Cardiac muscle cell (in vitro differentiated cells and primary cell): ENCODE data around the gene CCDC97. TPM values are rescaled to one million over a fixed set of nuclear protein-coding genes. Genes with fewer than 3 reads are reported as not detected.

Experiments
- DNase-seq, 2 donors: peaks; one replicate each; pipeline versions ENCODE4 v3.0.0 to v3.0.0-alpha.2; 2010 to 2017; ENCODE audit warnings: low read depth in 1 of 2, low spot score in 1 of 2
- H3K27ac ChIP-seq: fragments of 200-600 bp; sonication (generic); 2 replicates; pipeline ENCODE4 v1.5.1; 2016
- H3K27me3 ChIP-seq: fragments of 200-600 bp; sonication (generic); 2 replicates; pipeline ENCODE4 v1.6.0; 2016; ENCODE audit warnings: control low read depth
- H3K36me3 ChIP-seq: fragments of 200-600 bp; sonication (generic); 2 replicates; pipeline ENCODE4 v1.5.1; 2016; ENCODE audit warnings: control low read depth
- H3K4me1 ChIP-seq: fragments of 200-600 bp; sonication (generic); 2 replicates; pipeline ENCODE4 v1.8.1; 2017; ENCODE audit warnings: low read depth, mild to moderate bottlenecking, mixed run types
- H3K4me3 ChIP-seq: fragments of 200-600 bp; sonication (generic); 2 replicates; pipeline ENCODE4 v1.5.1; 2016; ENCODE audit warnings: mild to moderate bottlenecking
- H3K9me3 ChIP-seq: fragments of 200-600 bp; sonication (generic); 2 replicates; pipeline ENCODE4 v1.5.1; 2017; ENCODE audit warnings: low read depth, mild to moderate bottlenecking, control low read depth
- polyA plus RNA-seq: library from polyadenylated mRNA; unstranded; fragments of >200 nt; fragmentation: Nextera tagmentation; extraction: Ambion mirVana; gene quantifications from 2 replicates; pipeline ENCODE4 v1.2.1, GENCODE V29; 2016
- total RNA-seq: library from RNA; depleted of rRNA; stranded (reverse); fragments of >200 nt; gene quantifications from 2 replicates; pipeline ENCODE4 v1.2.3, GENCODE V29; 2016
- TF ChIP-seq, protein P1 (sequence below): IDR thresholded peaks from 2 replicates; pipeline ENCODE4 v1.5.1; 2012; ENCODE audit warnings: low read depth, mild to moderate bottlenecking, low read length

CCDC97 gene
- total and polyA plus RNA-seq, 2 experiments from 2014 or later = 24.6 to 29.7 TPM

DNA sequence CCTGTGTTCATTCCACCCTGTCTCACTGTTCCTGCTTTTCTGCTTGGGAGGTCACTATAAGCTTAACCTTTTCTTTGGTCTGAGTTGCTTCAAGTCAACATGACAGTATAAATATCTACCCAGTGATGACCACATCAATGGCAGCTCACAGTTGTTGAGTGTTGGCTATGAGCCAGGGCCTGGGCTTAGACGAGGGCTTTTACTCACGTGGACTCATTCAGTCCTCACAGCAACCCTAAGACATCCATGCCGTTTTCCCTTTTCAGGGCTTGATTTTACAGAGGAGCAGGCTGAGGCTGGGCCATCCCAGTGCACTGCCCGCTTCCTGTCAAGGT is 10.2 kb upstream of the CCDC97 start:
- TF ChIP-seq, protein P1, sequence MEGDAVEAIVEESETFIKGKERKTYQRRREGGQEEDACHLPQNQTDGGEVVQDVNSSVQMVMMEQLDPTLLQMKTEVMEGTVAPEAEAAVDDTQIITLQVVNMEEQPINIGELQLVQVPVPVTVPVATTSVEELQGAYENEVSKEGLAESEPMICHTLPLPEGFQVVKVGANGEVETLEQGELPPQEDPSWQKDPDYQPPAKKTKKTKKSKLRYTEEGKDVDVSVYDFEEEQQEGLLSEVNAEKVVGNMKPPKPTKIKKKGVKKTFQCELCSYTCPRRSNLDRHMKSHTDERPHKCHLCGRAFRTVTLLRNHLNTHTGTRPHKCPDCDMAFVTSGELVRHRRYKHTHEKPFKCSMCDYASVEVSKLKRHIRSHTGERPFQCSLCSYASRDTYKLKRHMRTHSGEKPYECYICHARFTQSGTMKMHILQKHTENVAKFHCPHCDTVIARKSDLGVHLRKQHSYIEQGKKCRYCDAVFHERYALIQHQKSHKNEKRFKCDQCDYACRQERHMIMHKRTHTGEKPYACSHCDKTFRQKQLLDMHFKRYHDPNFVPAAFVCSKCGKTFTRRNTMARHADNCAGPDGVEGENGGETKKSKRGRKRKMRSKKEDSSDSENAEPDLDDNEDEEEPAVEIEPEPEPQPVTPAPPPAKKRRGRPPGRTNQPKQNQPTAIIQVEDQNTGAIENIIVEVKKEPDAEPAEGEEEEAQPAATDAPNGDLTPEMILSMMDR = no peak
- Histone ChIP-seq H3K27ac (peak overlapping the region; percentile 93), H3K36me3 (peaks cover 46% of the 10 kb centered on the region), H3K27me3 (no peaks in the 10 kb centered on the region), H3K4me3 (no peak overlapping the region), H3K4me1 (peaks cover 57% of the 10 kb centered on the region), H3K9me3 (no peaks in the 10 kb centered on the region)
- DNase-seq = peak; percentile 78 to 90

DNA sequence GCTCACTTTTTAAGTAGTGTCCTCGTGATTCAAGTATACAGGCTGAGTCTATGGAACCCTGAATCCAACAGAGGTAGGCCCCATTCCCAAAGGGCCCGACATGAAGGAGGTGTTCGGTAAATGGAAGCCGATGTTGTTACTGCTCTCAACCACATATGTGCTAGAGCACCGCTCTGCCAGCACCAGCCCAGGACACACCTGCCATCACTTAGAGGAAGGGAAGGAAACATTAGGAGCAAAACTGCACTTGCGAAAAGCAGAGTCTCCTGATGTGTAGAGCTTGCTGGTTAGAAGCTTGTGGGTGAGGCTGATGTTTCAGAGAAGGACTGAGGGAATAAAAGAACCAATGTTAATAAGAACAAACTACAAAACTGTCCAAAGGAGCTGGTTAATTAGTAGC is 9.4 kb upstream of the CCDC97 start:
- Histone ChIP-seq H3K27me3 (no peaks in the 10 kb centered on the region), H3K9me3 (no peaks in the 10 kb centered on the region), H3K27ac (peak overlapping the region; percentile 93), H3K4me3 (no peak overlapping the region), H3K36me3 (peaks cover 49% of the 10 kb centered on the region), H3K4me1 (peaks cover 48% of the 10 kb centered on the region)
- TF ChIP-seq, protein P1 = no peak
- DNase-seq = no peak

DNA sequence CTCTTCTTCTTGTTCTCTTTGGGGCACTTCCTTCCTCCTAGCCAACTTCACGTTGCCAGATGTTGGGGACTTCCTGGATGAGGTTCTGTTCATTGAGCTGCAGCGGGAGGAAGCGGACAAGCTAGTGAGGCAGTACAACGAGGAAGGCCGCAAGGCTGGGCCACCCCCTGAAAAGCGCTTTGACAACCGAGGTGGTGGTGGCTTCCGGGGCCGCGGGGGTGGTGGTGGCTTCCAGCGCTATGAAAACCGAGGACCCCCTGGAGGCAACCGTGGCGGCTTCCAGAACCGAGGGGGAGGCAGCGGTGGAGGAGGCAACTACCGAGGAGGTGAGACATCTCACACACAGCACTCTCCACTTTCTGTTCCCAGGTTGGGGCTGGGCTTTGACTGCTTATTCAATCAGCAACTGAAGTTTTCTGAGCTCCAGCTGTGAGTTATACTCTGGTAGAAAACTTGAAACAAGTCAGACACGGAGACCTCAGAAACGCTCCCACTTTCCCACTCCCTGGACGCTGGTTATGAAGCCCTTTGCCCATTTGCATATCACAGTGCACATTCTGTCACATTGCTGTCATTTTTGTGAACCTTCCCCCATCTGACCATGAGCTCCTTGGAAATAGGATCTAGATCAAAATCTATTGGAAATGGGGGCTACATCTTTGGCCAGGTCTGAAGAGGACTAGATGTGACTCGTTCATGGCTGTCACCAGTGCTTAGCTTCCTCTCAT is 7.2 kb upstream of the CCDC97 start:
- H3K4me3 ChIP-seq = no peak overlapping the region
- no peak for DNase-seq
- H3K4me1 ChIP-seq = peaks cover 33% of the 10 kb centered on the region
- no peak overlapping the region for H3K27ac ChIP-seq
- no peaks in the 10 kb centered on the region for H3K9me3 ChIP-seq
- TF ChIP-seq, protein P1 = no peak
- H3K36me3 ChIP-seq = peaks cover 58% of the 10 kb centered on the region
- H3K27me3 ChIP-seq = no peaks in the 10 kb centered on the region

DNA sequence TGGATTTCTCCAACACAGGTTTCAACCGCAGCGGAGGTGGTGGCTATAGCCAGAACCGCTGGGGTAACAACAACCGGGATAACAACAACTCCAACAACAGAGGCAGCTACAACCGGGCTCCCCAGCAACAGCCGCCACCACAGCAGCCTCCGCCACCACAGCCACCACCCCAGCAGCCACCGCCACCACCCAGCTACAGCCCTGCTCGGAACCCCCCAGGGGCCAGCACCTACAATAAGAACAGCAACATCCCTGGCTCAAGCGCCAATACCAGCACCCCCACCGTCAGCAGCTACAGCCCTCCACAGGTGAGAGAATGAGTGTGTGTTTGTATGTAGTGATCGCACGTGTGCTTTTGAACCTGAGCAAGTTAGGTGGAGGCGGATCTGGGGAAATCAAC is 6.0 kb upstream of the CCDC97 start:
- Histone ChIP-seq H3K4me3 (no peak overlapping the region), H3K36me3 (peaks cover 58% of the 10 kb centered on the region), H3K27me3 (no peaks in the 10 kb centered on the region), H3K27ac (peak overlapping the region; percentile 76), H3K9me3 (no peaks in the 10 kb centered on the region), H3K4me1 (peaks cover 21% of the 10 kb centered on the region)
- TF ChIP-seq, protein P1 = no peak
- DNase-seq = no peak

DNA sequence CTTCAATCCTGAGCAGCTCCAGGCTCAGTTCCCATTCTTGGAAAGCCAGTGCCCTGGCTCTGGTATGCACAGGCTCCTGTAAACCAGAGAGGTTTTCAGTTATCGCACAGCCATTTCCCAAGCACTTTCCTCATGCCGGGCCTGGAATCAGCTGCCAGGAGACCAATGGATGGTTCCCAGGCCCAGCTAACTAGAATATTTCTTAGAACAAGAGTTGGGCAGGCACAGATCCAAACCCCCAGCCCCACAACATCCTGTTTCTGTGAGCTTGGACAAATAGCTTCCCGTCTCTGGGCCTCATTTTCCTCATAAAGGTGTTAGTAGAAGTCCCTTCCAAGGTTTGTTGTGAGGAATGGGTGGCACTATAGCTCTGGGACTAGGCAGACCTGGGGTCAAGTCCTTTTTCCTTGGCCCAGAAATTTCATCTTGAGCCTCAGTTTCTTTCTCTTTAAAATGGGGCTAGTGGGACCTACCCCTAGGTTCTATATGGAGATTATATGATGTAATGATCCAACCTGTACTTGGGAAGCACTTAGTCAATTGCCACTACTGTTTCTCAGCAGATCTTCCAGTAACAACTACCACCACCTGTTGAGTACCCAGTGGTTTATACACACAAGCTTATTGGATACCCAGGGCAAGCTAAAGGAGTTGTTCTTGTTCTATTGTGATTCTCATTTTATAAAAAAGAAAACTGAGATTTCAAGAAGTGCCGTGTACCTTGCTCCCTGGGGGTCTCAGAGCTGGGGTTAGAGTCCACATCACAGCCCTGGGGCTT is 5.1 kb upstream of the CCDC97 start:
- no peak for DNase-seq
- Histone ChIP-seq H3K4me1 (peaks cover 17% of the 10 kb centered on the region), H3K27ac (peak overlapping the region; percentile 76), H3K36me3 (peaks cover 58% of the 10 kb centered on the region), H3K27me3 (no peaks in the 10 kb centered on the region), H3K4me3 (no peak overlapping the region), H3K9me3 (no peaks in the 10 kb centered on the region)
- TF ChIP-seq, protein P1 = no peak
